Measurements from ENCODE around the gene GATAD2B. TPM values are rescaled to one million over a fixed set of nuclear protein-coding genes. Genes with fewer than 3 reads are reported as not detected.
A peak's percentile ranks its signal among the peaks of the same experiment; 100 is the strongest.
"Not testable (repeated sequence)": the region's sequence is repeated elsewhere in the genome, so short reads cannot be mapped to it uniquely, and the experiment has no call there.

Gene GATAD2B
- total and polyA plus RNA-seq, 7 donors, result 3.4 to 53.1 (median 34.8) TPM

GRCh38 chr1:153769221-153769620 lies 153.6 kb downstream of the GATAD2B start:
- no peak for ATAC-seq
- TF ChIP-seq CTCF (IDR thresholded peaks at IDR 0.05), result no peak
- Histone ChIP-seq H3K4me3 (no peak overlapping the region), H3K4me1 (no peaks in the 10 kb centered on the region), H3K9me3 (no peaks in the 10 kb centered on the region), H3K36me3 (ENCODE audit: insufficient read depth in 1 of 2, low read depth in 1 of 2) (peaks cover 8 to 88% of the 10 kb centered on the region in 2 donors), H3K27ac (no peak overlapping the region), H3K27me3 (ENCODE audit: insufficient read depth in 3 of 3, low read length in 2 of 3) (no peaks in the 10 kb centered on the region)
- DNase-seq, result no peak
- 76 to 85% (median 81%) methylated on average over 3 of the region's 3 CpGs for WGBS, 3 donors
- intact Hi-C loops (cut with DNase I), result no loop called here

DNA sequence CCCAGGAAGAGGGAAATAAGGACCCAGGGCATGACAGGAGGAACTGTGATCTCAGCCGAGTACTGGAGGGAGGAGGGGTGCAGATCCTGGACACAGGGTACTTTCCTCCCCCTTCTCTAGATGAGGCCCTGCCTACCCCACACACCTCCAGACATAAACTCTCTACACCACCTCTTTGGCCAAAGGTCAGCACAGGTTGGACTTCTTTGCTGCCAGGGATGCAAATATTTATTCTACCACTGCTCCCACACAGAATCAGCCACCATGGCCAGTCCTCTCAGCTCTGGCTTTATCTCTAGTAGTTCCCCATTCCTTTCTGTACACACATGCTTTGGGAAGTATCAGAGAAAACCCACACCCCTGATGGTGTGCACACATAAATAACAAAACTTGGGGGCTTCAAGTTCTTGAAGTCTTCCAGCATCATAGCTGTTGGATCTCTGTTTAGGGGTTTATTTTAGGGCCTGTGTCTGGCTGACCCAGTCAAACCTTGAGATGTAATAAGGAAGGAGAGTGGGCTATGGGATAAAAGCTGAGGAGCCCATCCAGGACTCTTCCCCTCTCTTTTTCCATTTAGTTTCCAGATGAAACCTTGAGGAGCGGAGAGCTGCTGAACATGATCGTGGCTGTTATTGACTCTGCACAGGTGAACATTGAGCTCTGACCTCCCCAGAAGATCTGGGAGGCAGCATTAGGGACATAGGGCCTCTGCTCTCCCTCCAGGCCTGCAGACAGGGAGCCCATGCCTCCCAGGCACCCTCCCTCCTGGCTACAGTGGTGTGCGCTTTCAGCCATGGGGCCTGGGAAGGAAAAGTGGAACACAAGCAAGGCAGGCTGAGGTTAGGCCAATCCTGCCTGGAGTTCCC lies 154.2 kb downstream of the GATAD2B start:
- DNase-seq (no peak), ATAC-seq (no peak)
- intact Hi-C loops (cut with DNase I), result no loop called here
- TF ChIP-seq CTCF (IDR thresholded peaks at IDR 0.05), result no peak
- no peaks in the 10 kb centered on the region for H3K27me3 ChIP-seq (ENCODE audit: insufficient read depth in 3 of 3, low read length in 2 of 3)
- H3K4me3 ChIP-seq, result no peak overlapping the region
- no peak overlapping the region for H3K27ac ChIP-seq
- WGBS, 3 donors, result 86 to 97% (median 88%) methylated on average over 4 of the region's 4 CpGs
- peaks cover 8 to 94% of the 10 kb centered on the region in 2 donors for H3K36me3 ChIP-seq (ENCODE audit: insufficient read depth in 1 of 2, low read depth in 1 of 2)
- no peaks in the 10 kb centered on the region for H3K9me3 ChIP-seq
- no peaks in the 10 kb centered on the region for H3K4me1 ChIP-seq

DNA sequence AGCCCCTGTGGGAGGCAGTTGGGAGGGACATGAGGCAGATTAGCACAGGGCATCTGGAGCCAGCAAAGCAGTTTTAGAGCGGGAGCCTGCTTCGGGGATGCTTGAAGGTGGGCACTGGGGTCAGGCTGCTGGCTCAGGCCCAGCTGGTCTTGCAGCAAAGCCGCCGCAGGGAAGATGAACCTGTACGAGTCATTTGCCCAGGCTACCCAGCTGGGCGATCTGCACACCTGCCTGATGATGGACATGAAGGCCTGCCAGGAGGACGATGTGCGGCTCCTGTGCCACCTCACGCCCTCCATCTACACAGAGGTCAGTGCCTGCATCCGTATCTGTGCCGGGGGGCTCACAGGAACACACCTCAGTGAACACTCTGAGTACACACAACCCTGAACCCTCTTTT lies 155.3 kb downstream of the GATAD2B start:
- H3K27ac ChIP-seq, result no peak overlapping the region
- intact Hi-C loops (cut with DNase I), result no loop called here
- TF ChIP-seq CTCF (IDR thresholded peaks at IDR 0.05), result no peak
- no peak overlapping the region for H3K4me3 ChIP-seq
- H3K4me1 ChIP-seq, result no peaks in the 10 kb centered on the region
- WGBS, 3 donors, result 93 to 96% (median 95%) methylated on average over 11 of the region's 11 CpGs
- H3K36me3 ChIP-seq (ENCODE audit: insufficient read depth in 1 of 2, low read depth in 1 of 2), result peaks cover 8 to 94% of the 10 kb centered on the region in 2 donors
- no peaks in the 10 kb centered on the region for H3K27me3 ChIP-seq (ENCODE audit: insufficient read depth in 3 of 3, low read length in 2 of 3)
- DNase-seq (no peak), ATAC-seq (no peak)
- H3K9me3 ChIP-seq, result no peaks in the 10 kb centered on the region

DNA sequence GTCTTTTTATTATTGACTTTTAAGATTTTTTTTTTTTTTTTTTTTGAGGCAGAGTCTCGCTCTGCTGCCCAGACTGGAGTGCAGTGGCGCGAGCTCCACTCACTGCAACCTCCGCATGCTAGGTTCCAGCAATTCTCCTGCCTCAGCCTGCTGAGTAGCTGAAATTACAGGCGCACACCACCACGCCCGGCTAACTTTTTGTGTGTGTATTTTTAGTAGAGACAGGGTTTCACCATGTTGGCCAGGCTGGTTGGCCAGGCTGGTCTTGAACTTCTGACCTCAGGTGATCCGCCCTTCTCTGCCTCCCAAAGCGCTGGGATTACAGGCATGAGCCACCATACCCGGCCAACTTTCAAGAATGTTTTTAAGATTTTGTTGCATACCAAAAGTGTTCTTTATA lies 156.1 kb downstream of the GATAD2B start:
- H3K27me3 ChIP-seq (ENCODE audit: insufficient read depth in 3 of 3, low read length in 2 of 3); H3K9me3 ChIP-seq; H3K27ac ChIP-seq; H3K4me3 ChIP-seq; DNase-seq; H3K4me1 ChIP-seq; intact Hi-C loops (cut with DNase I); ATAC-seq: not testable (repeated sequence)
- peaks cover 8 to 96% of the 10 kb centered on the region in 2 donors for H3K36me3 ChIP-seq (ENCODE audit: insufficient read depth in 1 of 2, low read depth in 1 of 2)
- 82 to 95% (median 83%) methylated on average over 9 to 10 of the region's 10 CpGs for WGBS, 3 donors

- H3K9me3 ChIP-seq, result no peaks in the 10 kb centered on the region
- intact Hi-C loops (cut with DNase I), result no loop called here
Observed at GRCh38 chr1:153764310-153764709, 158.5 kb downstream of the GATAD2B start.

More at GRCh38 chr1:153764310-153764709, 158.5 kb downstream of the GATAD2B start:
- H3K4me1 ChIP-seq, result no peaks in the 10 kb centered on the region
- WGBS, 3 donors, result 76 to 87% (median 76%) methylated on average over 5 of the region's 5 CpGs
- no peak for ATAC-seq
- peaks cover 8 to 99% of the 10 kb centered on the region in 2 donors for H3K36me3 ChIP-seq (ENCODE audit: insufficient read depth in 1 of 2, low read depth in 1 of 2)
- peak overlapping the region; percentile 55 for H3K27ac ChIP-seq
- no peaks in the 10 kb centered on the region for H3K27me3 ChIP-seq (ENCODE audit: insufficient read depth in 3 of 3, low read length in 2 of 3)
- TF ChIP-seq CTCF (IDR thresholded peaks at IDR 0.05), result no peak
- DNase-seq, result no peak
- no peak overlapping the region for H3K4me3 ChIP-seq

Data from psoas muscle (tissue), 8 donors.